GM23338 (cell line): ENCODE data around the gene ZCCHC18. TPM values are rescaled to one million over a fixed set of nuclear protein-coding genes. Genes with fewer than 3 reads are reported as not detected.

Experiments
- ATAC-seq: fragments of 200-7000 bp; cut with Tn5 transposase; 3 replicates; pipeline ENCODE4 v1.9.1; 2020
- DNase-seq: peaks from one replicate; pipeline ENCODE4 v3.0.0-alpha.2; 2015; ENCODE audit warnings: low spot score
- H2AFZ ChIP-seq: fragments of 200-600 bp; sonication (generic); 2 replicates; pipeline ENCODE4 v1.8.0; 2016; ENCODE audit warnings: antibody characterized with exemption, mild to moderate bottlenecking, moderate library complexity
- H3F3A ChIP-seq: fragments of 200-600 bp; sonication (generic); replicated peaks from 2 replicates; pipeline ENCODE4 v1.8.0; 2017; ENCODE audit warnings: antibody characterized with exemption, mixed run types, low read depth
- H3K27ac ChIP-seq: fragments of 200-600 bp; sonication (generic); 2 replicates; pipeline ENCODE4 v1.6.1; 2016; ENCODE audit warnings: low read depth
- H3K27me3 ChIP-seq: fragments of 200-600 bp; sonication (generic); 2 replicates; pipeline ENCODE4 v1.8.0; 2016; ENCODE audit warnings: mild to moderate bottlenecking, mixed run types, moderate library complexity; ENCODE audit not compliant: insufficient read depth
- H3K36me3 ChIP-seq: fragments of 200-600 bp; sonication (generic); 2 replicates; pipeline ENCODE4 v1.8.0; 2016; ENCODE audit warnings: mild to moderate bottlenecking; ENCODE audit not compliant: insufficient read depth
- H3K4me1 ChIP-seq: fragments of 200-600 bp; sonication (generic); 2 replicates; pipeline ENCODE4 v1.8.0; 2016; ENCODE audit warnings: mild to moderate bottlenecking, moderate library complexity; ENCODE audit not compliant: insufficient read depth
- H3K4me2 ChIP-seq: fragments of 200-600 bp; sonication (generic); 2 replicates; pipeline ENCODE4 v1.7.1; 2017; ENCODE audit warnings: mixed run types
- H3K4me3 ChIP-seq: fragments of 200-600 bp; sonication (generic); 2 replicates; pipeline ENCODE4 v1.6.1; 2016; ENCODE audit warnings: mixed run types
- H3K79me2 ChIP-seq: fragments of 200-600 bp; sonication (generic); replicated peaks from 2 replicates; pipeline ENCODE4 v1.8.0; 2017; ENCODE audit warnings: mild to moderate bottlenecking; ENCODE audit not compliant: insufficient read depth
- H3K9me2 ChIP-seq: fragments of 200-600 bp; sonication (generic); 2 replicates; pipeline ENCODE4 v1.8.0; 2017; ENCODE audit not compliant: insufficient read depth
- H4K20me1 ChIP-seq: fragments of 200-600 bp; sonication (generic); replicated peaks from 2 replicates; pipeline ENCODE4 v1.8.0; 2017; ENCODE audit warnings: mild to moderate bottlenecking; ENCODE audit not compliant: insufficient read depth
- H3K27ac Mint-ChIP-seq: 2 replicates; pipeline ENCODE4 v1.8.0; 2020; ENCODE audit warnings: inconsistent platforms, mild to moderate bottlenecking, moderate library complexity, mixed read lengths
- H3K27me3 Mint-ChIP-seq: 3 replicates; pipeline ENCODE4 v1.8.0; 2022; ENCODE audit warnings: low read depth, mild to moderate bottlenecking, moderate library complexity, mixed read lengths, inconsistent platforms; ENCODE audit not compliant: insufficient read depth, poor library complexity
- H3K36me3 Mint-ChIP-seq: 3 replicates; pipeline ENCODE4 v1.8.0; 2021; ENCODE audit warnings: low read depth, mild to moderate bottlenecking, inconsistent platforms, moderate library complexity, mixed read lengths
- H3K4me1 Mint-ChIP-seq: 3 replicates; pipeline ENCODE4 v1.8.0; 2020; ENCODE audit warnings: mild to moderate bottlenecking, inconsistent platforms, mixed read lengths
- H3K4me3 Mint-ChIP-seq: 3 replicates; pipeline ENCODE4 v1.8.0; 2021; ENCODE audit warnings: moderate library complexity, mild to moderate bottlenecking, inconsistent platforms, mixed read lengths
- H3K9me3 Mint-ChIP-seq: 3 replicates; pipeline ENCODE4 v1.8.0; 2020; ENCODE audit warnings: moderate library complexity, mild to moderate bottlenecking, inconsistent platforms, mixed read lengths
- CREB1 ChIP-seq: fragments of 250-450 bp; sonication (Bioruptor Pico); IDR thresholded peaks from 2 replicates; pipeline ENCODE4 v1.5.0; 2020; ENCODE audit warnings: low read depth, mild to moderate bottlenecking, moderate library complexity
- NANOG ChIP-seq: IDR thresholded peaks from 2 replicates; pipeline ENCODE4 v1.6.1; 2016; ENCODE audit warnings: antibody characterized with exemption, borderline replicate concordance
- STAT1 ChIP-seq: IDR thresholded peaks from one replicate; pipeline ENCODE4 v1.6.1; 2016; ENCODE audit warnings: antibody characterized with exemption; ENCODE audit not compliant: unreplicated experiment
- polyA plus RNA-seq: library from polyadenylated mRNA; unstranded; fragments of >200 nt; fragmentation: Nextera tagmentation; extraction: Ambion mirVana; gene quantifications from 2 replicates; pipeline ENCODE4 v1.2.1, GENCODE V29; 2016
- total RNA-seq: library from RNA; depleted of rRNA; stranded (reverse); fragments of >200 nt; shearing (Covaris generic); gene quantifications from 2 replicates; pipeline ENCODE4 v1.2.3, GENCODE V29; 2014
- TF ChIP-seq, protein P1 (sequence below): fragments of 250-450 bp; sonication (Bioruptor Pico); IDR thresholded peaks from 2 replicates; pipeline ENCODE4 v1.5.0; 2020; ENCODE audit warnings: mild to moderate bottlenecking, moderate library complexity

The ZCCHC18 gene
- total and polyA plus RNA-seq, 2 experiments from 2014 or later: 4.4 to 4.9 TPM

- H4K20me1 ChIP-seq: no peaks in the 10 kb centered on the region
- H3K27ac ChIP-seq: no peak overlapping the region
- Mint-ChIP-seq H3K9me3 (no peaks in the 10 kb centered on the region), H3K4me3 (no peak overlapping the region), H3K27me3 (no peaks in the 10 kb centered on the region), H3K27ac (no peak overlapping the region), H3K36me3 (no peaks in the 10 kb centered on the region), H3K4me1 (no peaks in the 10 kb centered on the region; the same call in 2 of the 3 replicates)
- no peaks in the 10 kb centered on the region for H3F3A ChIP-seq
- no peak overlapping the region for H3K4me3 ChIP-seq
- H2AFZ ChIP-seq: no peak overlapping the region
- no peak for TF ChIP-seq STAT1
- no peaks in the 10 kb centered on the region for H3K27me3 ChIP-seq
- no peaks in the 10 kb centered on the region for H3K36me3 ChIP-seq
- DNase-seq (no peak), ATAC-seq (no peak)
- no peak overlapping the region for H3K4me2 ChIP-seq
- H3K9me2 ChIP-seq: no peaks in the 10 kb centered on the region
- no peaks in the 10 kb centered on the region for H3K79me2 ChIP-seq
- H3K4me1 ChIP-seq: no peaks in the 10 kb centered on the region
Observed at GRCh38 chrX:104130808-104131207, 18.5 kb downstream of the ZCCHC18 start.

GRCh38 chrX:104134583-104135261 is 22.4 kb downstream of the ZCCHC18 start:
- H3K36me3 ChIP-seq: no peaks in the 10 kb centered on the region
- H3F3A ChIP-seq: no peaks in the 10 kb centered on the region
- no peak overlapping the region; the same call in 1 of the 2 replicates for H3K27ac Mint-ChIP-seq
- H3K36me3 Mint-ChIP-seq: no peaks in the 10 kb centered on the region
- H3K4me2 ChIP-seq: no peak overlapping the region
- TF ChIP-seq CREB1 (CRISPR knock-in tag): no peak
- no peak for TF ChIP-seq NANOG
- TF ChIP-seq, protein P1, sequence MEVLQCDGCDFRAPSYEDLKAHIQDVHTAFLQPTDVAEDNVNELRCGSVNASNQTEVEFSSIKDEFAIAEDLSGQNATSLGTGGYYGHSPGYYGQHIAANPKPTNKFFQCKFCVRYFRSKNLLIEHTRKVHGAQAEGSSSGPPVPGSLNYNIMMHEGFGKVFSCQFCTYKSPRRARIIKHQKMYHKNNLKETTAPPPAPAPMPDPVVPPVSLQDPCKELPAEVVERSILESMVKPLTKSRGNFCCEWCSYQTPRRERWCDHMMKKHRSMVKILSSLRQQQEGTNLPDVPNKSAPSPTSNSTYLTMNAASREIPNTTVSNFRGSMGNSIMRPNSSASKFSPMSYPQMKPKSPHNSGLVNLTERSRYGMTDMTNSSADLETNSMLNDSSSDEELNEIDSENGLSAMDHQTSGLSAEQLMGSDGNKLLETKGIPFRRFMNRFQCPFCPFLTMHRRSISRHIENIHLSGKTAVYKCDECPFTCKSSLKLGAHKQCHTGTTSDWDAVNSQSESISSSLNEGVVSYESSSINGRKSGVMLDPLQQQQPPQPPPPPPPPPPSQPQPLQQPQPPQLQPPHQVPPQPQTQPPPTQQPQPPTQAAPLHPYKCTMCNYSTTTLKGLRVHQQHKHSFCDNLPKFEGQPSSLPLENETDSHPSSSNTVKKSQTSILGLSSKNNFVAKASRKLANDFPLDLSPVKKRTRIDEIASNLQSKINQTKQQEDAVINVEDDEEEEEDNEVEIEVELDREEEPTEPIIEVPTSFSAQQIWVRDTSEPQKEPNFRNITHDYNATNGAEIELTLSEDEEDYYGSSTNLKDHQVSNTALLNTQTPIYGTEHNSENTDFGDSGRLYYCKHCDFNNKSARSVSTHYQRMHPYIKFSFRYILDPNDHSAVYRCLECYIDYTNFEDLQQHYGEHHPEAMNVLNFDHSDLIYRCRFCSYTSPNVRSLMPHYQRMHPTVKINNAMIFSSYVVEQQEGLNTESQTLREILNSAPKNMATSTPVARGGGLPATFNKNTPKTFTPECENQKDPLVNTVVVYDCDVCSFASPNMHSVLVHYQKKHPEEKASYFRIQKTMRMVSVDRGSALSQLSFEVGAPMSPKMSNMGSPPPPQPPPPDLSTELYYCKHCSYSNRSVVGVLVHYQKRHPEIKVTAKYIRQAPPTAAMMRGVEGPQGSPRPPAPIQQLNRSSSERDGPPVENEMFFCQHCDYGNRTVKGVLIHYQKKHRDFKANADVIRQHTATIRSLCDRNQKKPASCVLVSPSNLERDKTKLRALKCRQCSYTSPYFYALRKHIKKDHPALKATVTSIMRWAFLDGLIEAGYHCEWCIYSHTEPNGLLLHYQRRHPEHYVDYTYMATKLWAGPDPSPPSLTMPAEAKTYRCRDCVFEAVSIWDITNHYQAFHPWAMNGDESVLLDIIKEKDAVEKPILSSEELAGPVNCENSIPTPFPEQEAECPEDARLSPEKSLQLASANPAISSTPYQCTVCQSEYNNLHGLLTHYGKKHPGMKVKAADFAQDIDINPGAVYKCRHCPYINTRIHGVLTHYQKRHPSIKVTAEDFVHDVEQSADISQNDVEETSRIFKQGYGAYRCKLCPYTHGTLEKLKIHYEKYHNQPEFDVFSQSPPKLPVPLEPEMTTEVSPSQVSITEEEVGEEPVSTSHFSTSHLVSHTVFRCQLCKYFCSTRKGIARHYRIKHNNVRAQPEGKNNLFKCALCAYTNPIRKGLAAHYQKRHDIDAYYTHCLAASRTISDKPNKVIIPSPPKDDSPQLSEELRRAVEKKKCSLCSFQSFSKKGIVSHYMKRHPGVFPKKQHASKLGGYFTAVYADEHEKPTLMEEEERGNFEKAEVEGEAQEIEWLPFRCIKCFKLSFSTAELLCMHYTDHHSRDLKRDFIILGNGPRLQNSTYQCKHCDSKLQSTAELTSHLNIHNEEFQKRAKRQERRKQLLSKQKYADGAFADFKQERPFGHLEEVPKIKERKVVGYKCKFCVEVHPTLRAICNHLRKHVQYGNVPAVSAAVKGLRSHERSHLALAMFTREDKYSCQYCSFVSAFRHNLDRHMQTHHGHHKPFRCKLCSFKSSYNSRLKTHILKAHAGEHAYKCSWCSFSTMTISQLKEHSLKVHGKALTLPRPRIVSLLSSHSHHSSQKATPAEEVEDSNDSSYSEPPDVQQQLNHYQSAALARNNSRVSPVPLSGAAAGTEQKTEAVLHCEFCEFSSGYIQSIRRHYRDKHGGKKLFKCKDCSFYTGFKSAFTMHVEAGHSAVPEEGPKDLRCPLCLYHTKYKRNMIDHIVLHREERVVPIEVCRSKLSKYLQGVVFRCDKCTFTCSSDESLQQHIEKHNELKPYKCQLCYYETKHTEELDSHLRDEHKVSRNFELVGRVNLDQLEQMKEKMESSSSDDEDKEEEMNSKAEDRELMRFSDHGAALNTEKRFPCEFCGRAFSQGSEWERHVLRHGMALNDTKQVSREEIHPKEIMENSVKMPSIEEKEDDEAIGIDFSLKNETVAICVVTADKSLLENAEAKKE (CRISPR knock-in tag): no peak
- H3K27me3 ChIP-seq: no peaks in the 10 kb centered on the region
- H3K27me3 Mint-ChIP-seq: no peaks in the 10 kb centered on the region
- H3K27ac ChIP-seq: no peak overlapping the region
- no peak overlapping the region for H3K4me3 Mint-ChIP-seq
- H3K79me2 ChIP-seq: no peaks in the 10 kb centered on the region
- no peak for DNase-seq
- no peak overlapping the region for H3K4me3 ChIP-seq
- no peaks in the 10 kb centered on the region for H3K9me2 ChIP-seq
- no peaks in the 10 kb centered on the region for H4K20me1 ChIP-seq
- H3K4me1 ChIP-seq: no peaks in the 10 kb centered on the region
- H3K9me3 Mint-ChIP-seq: no peaks in the 10 kb centered on the region
- H2AFZ ChIP-seq: no peak overlapping the region
- H3K4me1 Mint-ChIP-seq: no peaks in the 10 kb centered on the region; the same call in 2 of the 3 replicates
- no peak for ATAC-seq
